GM23338 (cell line): ENCODE measurements around the gene TTC14. TPM values are rescaled to one million over a fixed set of nuclear protein-coding genes. Genes with fewer than 3 reads are reported as not detected.

Source experiments
- ATAC-seq: fragments of 200-7000 bp; cut with Tn5 transposase; 3 replicates; pipeline ENCODE4 v1.9.1; 2020
- DNase-seq: peaks from one replicate; pipeline ENCODE4 v3.0.0-alpha.2; 2015; ENCODE audit warnings: low spot score
- H2AFZ ChIP-seq: fragments of 200-600 bp; sonication (generic); 2 replicates; pipeline ENCODE4 v1.8.0; 2016; ENCODE audit warnings: antibody characterized with exemption, mild to moderate bottlenecking, moderate library complexity
- H3F3A ChIP-seq: fragments of 200-600 bp; sonication (generic); replicated peaks from 2 replicates; pipeline ENCODE4 v1.8.0; 2017; ENCODE audit warnings: antibody characterized with exemption, mixed run types, low read depth
- H3K27ac ChIP-seq: fragments of 200-600 bp; sonication (generic); 2 replicates; pipeline ENCODE4 v1.6.1; 2016; ENCODE audit warnings: low read depth
- H3K27me3 ChIP-seq: fragments of 200-600 bp; sonication (generic); 2 replicates; pipeline ENCODE4 v1.8.0; 2016; ENCODE audit warnings: mild to moderate bottlenecking, mixed run types, moderate library complexity; ENCODE audit not compliant: insufficient read depth
- H3K36me3 ChIP-seq: fragments of 200-600 bp; sonication (generic); 2 replicates; pipeline ENCODE4 v1.8.0; 2016; ENCODE audit warnings: mild to moderate bottlenecking; ENCODE audit not compliant: insufficient read depth
- H3K4me1 ChIP-seq: fragments of 200-600 bp; sonication (generic); 2 replicates; pipeline ENCODE4 v1.8.0; 2016; ENCODE audit warnings: mild to moderate bottlenecking, moderate library complexity; ENCODE audit not compliant: insufficient read depth
- H3K4me2 ChIP-seq: fragments of 200-600 bp; sonication (generic); 2 replicates; pipeline ENCODE4 v1.7.1; 2017; ENCODE audit warnings: mixed run types
- H3K4me3 ChIP-seq: fragments of 200-600 bp; sonication (generic); 2 replicates; pipeline ENCODE4 v1.6.1; 2016; ENCODE audit warnings: mixed run types
- H3K79me2 ChIP-seq: fragments of 200-600 bp; sonication (generic); replicated peaks from 2 replicates; pipeline ENCODE4 v1.8.0; 2017; ENCODE audit warnings: mild to moderate bottlenecking; ENCODE audit not compliant: insufficient read depth
- H3K9me2 ChIP-seq: fragments of 200-600 bp; sonication (generic); 2 replicates; pipeline ENCODE4 v1.8.0; 2017; ENCODE audit not compliant: insufficient read depth
- H4K20me1 ChIP-seq: fragments of 200-600 bp; sonication (generic); replicated peaks from 2 replicates; pipeline ENCODE4 v1.8.0; 2017; ENCODE audit warnings: mild to moderate bottlenecking; ENCODE audit not compliant: insufficient read depth
- H3K27ac Mint-ChIP-seq: 2 replicates; pipeline ENCODE4 v1.8.0; 2020; ENCODE audit warnings: inconsistent platforms, mild to moderate bottlenecking, moderate library complexity, mixed read lengths
- H3K27me3 Mint-ChIP-seq: 3 replicates; pipeline ENCODE4 v1.8.0; 2022; ENCODE audit warnings: low read depth, mild to moderate bottlenecking, moderate library complexity, mixed read lengths, inconsistent platforms; ENCODE audit not compliant: insufficient read depth, poor library complexity
- H3K36me3 Mint-ChIP-seq: 3 replicates; pipeline ENCODE4 v1.8.0; 2021; ENCODE audit warnings: low read depth, mild to moderate bottlenecking, inconsistent platforms, moderate library complexity, mixed read lengths
- H3K4me1 Mint-ChIP-seq: 3 replicates; pipeline ENCODE4 v1.8.0; 2020; ENCODE audit warnings: mild to moderate bottlenecking, inconsistent platforms, mixed read lengths
- H3K4me3 Mint-ChIP-seq: 3 replicates; pipeline ENCODE4 v1.8.0; 2021; ENCODE audit warnings: moderate library complexity, mild to moderate bottlenecking, inconsistent platforms, mixed read lengths
- H3K9me3 Mint-ChIP-seq: 3 replicates; pipeline ENCODE4 v1.8.0; 2020; ENCODE audit warnings: moderate library complexity, mild to moderate bottlenecking, inconsistent platforms, mixed read lengths
- CREB1 ChIP-seq: fragments of 250-450 bp; sonication (Bioruptor Pico); IDR thresholded peaks from 2 replicates; pipeline ENCODE4 v1.5.0; 2020; ENCODE audit warnings: low read depth, mild to moderate bottlenecking, moderate library complexity
- EZH2phosphoT487 ChIP-seq: fragments of 200-600 bp; sonication (generic); IDR thresholded peaks from one replicate; pipeline ENCODE4 v1.8.1; 2018; ENCODE audit warnings: antibody characterized with exemption; ENCODE audit not compliant: unreplicated experiment
- JUNB ChIP-seq: IDR thresholded peaks from one replicate; pipeline ENCODE4 v1.6.1; 2016; ENCODE audit warnings: antibody characterized with exemption; ENCODE audit not compliant: unreplicated experiment
- NANOG ChIP-seq: IDR thresholded peaks from 2 replicates; pipeline ENCODE4 v1.6.1; 2016; ENCODE audit warnings: antibody characterized with exemption, borderline replicate concordance
- ZNF114 ChIP-seq: fragments of 250-450 bp; sonication (Bioruptor Pico); IDR thresholded peaks from 2 replicates; pipeline ENCODE4 v1.5.0; 2020; ENCODE audit warnings: mild to moderate bottlenecking, moderate library complexity
- ZNF331 ChIP-seq: fragments of 250-450 bp; sonication (Bioruptor Pico); IDR thresholded peaks from 2 replicates; pipeline ENCODE4 v1.5.0; 2020; ENCODE audit warnings: low read depth, mild to moderate bottlenecking, moderate library complexity
- ZNF462 ChIP-seq: fragments of 250-450 bp; sonication (Bioruptor Pico); IDR thresholded peaks from 2 replicates; pipeline ENCODE4 v1.5.0; 2020; ENCODE audit warnings: mild to moderate bottlenecking, moderate library complexity
- polyA plus RNA-seq: library from polyadenylated mRNA; unstranded; fragments of >200 nt; fragmentation: Nextera tagmentation; extraction: Ambion mirVana; gene quantifications from 2 replicates; pipeline ENCODE4 v1.2.1, GENCODE V29; 2016
- total RNA-seq: library from RNA; depleted of rRNA; stranded (reverse); fragments of >200 nt; shearing (Covaris generic); gene quantifications from 2 replicates; pipeline ENCODE4 v1.2.3, GENCODE V29; 2014
- TF ChIP-seq, protein P1 (sequence below): IDR thresholded peaks from one replicate; pipeline ENCODE4 v1.6.1; 2018; ENCODE audit warnings: antibody characterized with exemption; ENCODE audit not compliant: unreplicated experiment
- TF ChIP-seq, protein P2 (sequence below), 2 experiments: fragments of 200-600 bp in 1 of 2; sonication (generic) in 1 of 2; conservative IDR thresholded peaks; 2 replicates each; pipeline versions ENCODE4 v1.5.1 to v1.6.1; 2016 to 2017; ENCODE audit warnings: antibody characterized with exemption in 2 of 2, low read depth in 2 of 2, mild to moderate bottlenecking in 2 of 2, moderate library complexity in 1 of 2
- TF ChIP-seq, protein P3 (sequence below): IDR thresholded peaks from 2 replicates; pipeline ENCODE4 v1.6.1; 2016; ENCODE audit warnings: antibody characterized with exemption

TTC14 gene
- total and polyA plus RNA-seq, 2 experiments from 2014 or later = 20.0 to 22.1 TPM

DNA sequence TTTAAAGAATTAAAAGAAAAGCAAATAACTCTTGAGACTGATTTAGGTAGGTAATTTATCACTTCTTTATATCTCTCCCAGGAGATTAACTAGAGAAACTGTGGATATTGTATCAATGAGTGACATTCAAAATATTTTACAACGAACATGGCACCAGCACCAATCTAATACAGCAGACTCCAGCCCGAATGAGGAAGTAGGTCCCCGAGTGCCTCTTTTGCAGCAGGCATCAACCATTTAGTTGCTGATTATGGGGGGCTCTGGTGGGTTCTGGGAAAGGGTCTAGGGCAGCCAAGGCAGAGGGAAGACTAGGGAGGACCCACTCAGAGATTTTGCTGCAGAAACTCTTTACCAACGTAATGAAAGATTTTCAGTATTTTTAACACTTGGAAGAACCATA, 31.7 kb upstream of the TTC14 start (continued):
- TF ChIP-seq, protein P1, sequence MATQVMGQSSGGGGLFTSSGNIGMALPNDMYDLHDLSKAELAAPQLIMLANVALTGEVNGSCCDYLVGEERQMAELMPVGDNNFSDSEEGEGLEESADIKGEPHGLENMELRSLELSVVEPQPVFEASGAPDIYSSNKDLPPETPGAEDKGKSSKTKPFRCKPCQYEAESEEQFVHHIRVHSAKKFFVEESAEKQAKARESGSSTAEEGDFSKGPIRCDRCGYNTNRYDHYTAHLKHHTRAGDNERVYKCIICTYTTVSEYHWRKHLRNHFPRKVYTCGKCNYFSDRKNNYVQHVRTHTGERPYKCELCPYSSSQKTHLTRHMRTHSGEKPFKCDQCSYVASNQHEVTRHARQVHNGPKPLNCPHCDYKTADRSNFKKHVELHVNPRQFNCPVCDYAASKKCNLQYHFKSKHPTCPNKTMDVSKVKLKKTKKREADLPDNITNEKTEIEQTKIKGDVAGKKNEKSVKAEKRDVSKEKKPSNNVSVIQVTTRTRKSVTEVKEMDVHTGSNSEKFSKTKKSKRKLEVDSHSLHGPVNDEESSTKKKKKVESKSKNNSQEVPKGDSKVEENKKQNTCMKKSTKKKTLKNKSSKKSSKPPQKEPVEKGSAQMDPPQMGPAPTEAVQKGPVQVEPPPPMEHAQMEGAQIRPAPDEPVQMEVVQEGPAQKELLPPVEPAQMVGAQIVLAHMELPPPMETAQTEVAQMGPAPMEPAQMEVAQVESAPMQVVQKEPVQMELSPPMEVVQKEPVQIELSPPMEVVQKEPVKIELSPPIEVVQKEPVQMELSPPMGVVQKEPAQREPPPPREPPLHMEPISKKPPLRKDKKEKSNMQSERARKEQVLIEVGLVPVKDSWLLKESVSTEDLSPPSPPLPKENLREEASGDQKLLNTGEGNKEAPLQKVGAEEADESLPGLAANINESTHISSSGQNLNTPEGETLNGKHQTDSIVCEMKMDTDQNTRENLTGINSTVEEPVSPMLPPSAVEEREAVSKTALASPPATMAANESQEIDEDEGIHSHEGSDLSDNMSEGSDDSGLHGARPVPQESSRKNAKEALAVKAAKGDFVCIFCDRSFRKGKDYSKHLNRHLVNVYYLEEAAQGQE = no peak
- TF ChIP-seq JUNB = no peak
- TF ChIP-seq EZH2phosphoT487 = no peak

DNA sequence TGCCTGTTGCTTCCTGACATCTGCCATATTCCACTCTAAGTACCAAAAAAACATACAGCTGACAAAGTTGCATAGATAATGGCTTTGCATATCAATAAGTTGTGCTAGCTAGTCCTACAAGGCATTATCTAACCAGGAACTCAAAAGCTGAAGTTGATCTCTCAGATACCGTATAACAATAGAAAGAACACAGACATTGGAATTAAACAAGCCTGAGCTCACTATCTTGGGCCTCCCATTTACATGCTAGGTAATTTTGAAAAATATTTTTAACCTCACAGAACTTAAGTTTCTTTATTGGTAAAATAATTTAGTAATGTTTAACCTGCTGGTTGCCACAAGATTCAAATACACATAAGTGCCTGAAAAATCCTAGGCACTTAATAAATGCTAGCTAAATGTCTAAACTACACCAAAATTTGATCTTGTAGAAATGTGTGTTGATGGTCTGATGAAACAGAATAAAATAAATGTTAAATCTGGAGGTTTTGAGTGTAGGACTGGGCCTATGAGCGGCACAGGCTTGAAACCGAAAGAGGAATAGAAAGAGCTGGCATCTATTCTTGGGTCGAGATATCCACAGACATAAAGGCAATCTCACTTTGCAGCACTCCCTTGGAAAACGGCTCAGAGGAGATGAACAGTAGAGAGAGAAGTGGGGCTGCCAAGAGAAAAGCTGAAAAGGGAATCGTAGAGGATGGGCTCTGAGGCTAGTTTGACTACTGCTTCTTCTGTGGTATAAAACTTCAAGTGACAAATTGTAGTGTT, 29.9 kb upstream of the TTC14 start:
- H3K36me3 Mint-ChIP-seq = no peaks in the 10 kb centered on the region
- no peaks in the 10 kb centered on the region for H3K79me2 ChIP-seq
- no peak overlapping the region; the same call in 1 of the 2 replicates for H2AFZ ChIP-seq
- H3K27ac ChIP-seq = no peak overlapping the region
- no peak overlapping the region for H3K4me2 ChIP-seq
- H3K9me2 ChIP-seq = no peaks in the 10 kb centered on the region
- DNase-seq (no peak), ATAC-seq (no peak)
- H3K4me1 ChIP-seq = peaks cover 9% of the 10 kb centered on the region
- H3K9me3 Mint-ChIP-seq = no peaks in the 10 kb centered on the region
- H3K27me3 ChIP-seq = no peaks in the 10 kb centered on the region
- H4K20me1 ChIP-seq = no peaks in the 10 kb centered on the region
- peaks cover 9% of the 10 kb centered on the region for H3K4me1 Mint-ChIP-seq
- H3K4me3 Mint-ChIP-seq = no peak overlapping the region
- no peaks in the 10 kb centered on the region for H3K36me3 ChIP-seq
- H3K27ac Mint-ChIP-seq = no peak overlapping the region
- peaks cover 2% of the 10 kb centered on the region for H3K27me3 Mint-ChIP-seq
- H3F3A ChIP-seq = no peaks in the 10 kb centered on the region
- no peak overlapping the region for H3K4me3 ChIP-seq
- TF ChIP-seq, protein P2, sequence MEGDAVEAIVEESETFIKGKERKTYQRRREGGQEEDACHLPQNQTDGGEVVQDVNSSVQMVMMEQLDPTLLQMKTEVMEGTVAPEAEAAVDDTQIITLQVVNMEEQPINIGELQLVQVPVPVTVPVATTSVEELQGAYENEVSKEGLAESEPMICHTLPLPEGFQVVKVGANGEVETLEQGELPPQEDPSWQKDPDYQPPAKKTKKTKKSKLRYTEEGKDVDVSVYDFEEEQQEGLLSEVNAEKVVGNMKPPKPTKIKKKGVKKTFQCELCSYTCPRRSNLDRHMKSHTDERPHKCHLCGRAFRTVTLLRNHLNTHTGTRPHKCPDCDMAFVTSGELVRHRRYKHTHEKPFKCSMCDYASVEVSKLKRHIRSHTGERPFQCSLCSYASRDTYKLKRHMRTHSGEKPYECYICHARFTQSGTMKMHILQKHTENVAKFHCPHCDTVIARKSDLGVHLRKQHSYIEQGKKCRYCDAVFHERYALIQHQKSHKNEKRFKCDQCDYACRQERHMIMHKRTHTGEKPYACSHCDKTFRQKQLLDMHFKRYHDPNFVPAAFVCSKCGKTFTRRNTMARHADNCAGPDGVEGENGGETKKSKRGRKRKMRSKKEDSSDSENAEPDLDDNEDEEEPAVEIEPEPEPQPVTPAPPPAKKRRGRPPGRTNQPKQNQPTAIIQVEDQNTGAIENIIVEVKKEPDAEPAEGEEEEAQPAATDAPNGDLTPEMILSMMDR (conservative IDR thresholded peaks at IDR 0.05; ENCODE audit: low read depth in 2 of 2) = no peak
- no peak for TF ChIP-seq ZNF114 (CRISPR knock-in tag)
- TF ChIP-seq NANOG = no peak
- TF ChIP-seq EZH2phosphoT487 = no peak
- TF ChIP-seq ZNF331 (CRISPR knock-in tag) = no peak
- no peak for TF ChIP-seq ZNF462
- no peak for TF ChIP-seq JUNB
- TF ChIP-seq CREB1 (CRISPR knock-in tag) = no peak
- TF ChIP-seq, protein P3, sequence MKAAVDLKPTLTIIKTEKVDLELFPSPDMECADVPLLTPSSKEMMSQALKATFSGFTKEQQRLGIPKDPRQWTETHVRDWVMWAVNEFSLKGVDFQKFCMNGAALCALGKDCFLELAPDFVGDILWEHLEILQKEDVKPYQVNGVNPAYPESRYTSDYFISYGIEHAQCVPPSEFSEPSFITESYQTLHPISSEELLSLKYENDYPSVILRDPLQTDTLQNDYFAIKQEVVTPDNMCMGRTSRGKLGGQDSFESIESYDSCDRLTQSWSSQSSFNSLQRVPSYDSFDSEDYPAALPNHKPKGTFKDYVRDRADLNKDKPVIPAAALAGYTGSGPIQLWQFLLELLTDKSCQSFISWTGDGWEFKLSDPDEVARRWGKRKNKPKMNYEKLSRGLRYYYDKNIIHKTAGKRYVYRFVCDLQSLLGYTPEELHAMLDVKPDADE = no peak
